Fibroblast of lung (primary cell): ENCODE measurements around the gene CLIP4. TPM values are rescaled to one million over a fixed set of nuclear protein-coding genes. Genes with fewer than 3 reads are reported as not detected.

Experiments
- DNase-seq, 2 donors: peaks; one replicate each; pipeline versions ENCODE4 v3.0.0 to v3.0.0-alpha.2; 2010; ENCODE audit warnings: low read depth in 2 of 2
- H2AFZ ChIP-seq: 2 replicates; pipeline ENCODE4 v1.5.1; 2012; ENCODE audit warnings: low read length, control low read depth, inconsistent platforms
- H3K27ac ChIP-seq: 2 replicates; pipeline ENCODE4 v1.5.1; 2011; ENCODE audit warnings: low read length, control low read depth; ENCODE audit not compliant: insufficient read depth
- H3K27me3 ChIP-seq: 2 replicates; pipeline ENCODE4 v1.5.1; 2011; ENCODE audit warnings: mild to moderate bottlenecking, low read length; ENCODE audit not compliant: control insufficient read depth, insufficient read depth
- H3K36me3 ChIP-seq: 2 replicates; pipeline ENCODE4 v1.5.1; 2011; ENCODE audit warnings: low read length; ENCODE audit not compliant: control insufficient read depth, insufficient read depth
- H3K4me1 ChIP-seq: 2 replicates; pipeline ENCODE4 v1.5.1; 2011; ENCODE audit warnings: low read length; ENCODE audit not compliant: control insufficient read depth, insufficient read depth; ENCODE audit errors: extremely low read depth
- H3K4me2 ChIP-seq: 2 replicates; pipeline ENCODE4 v1.5.1; 2011; ENCODE audit warnings: low read length, control low read depth; ENCODE audit not compliant: insufficient read depth; ENCODE audit errors: extremely low read depth
- H3K4me3 ChIP-seq, 4 experiments: fragments of 200-600 bp in 1 of 4; sonication (generic) in 1 of 4; replicated peaks in 1 of 4; 2 replicates each; pipeline ENCODE4 v1.5.1; 2011 to 2016; ENCODE audit warnings: low read length in 4 of 4, low read depth in 3 of 4, mild to moderate bottlenecking in 3 of 4, control low read depth in 2 of 4, inconsistent platforms in 1 of 4, mixed read lengths in 1 of 4; ENCODE audit not compliant: insufficient read depth in 1 of 4; ENCODE audit errors: control extremely low read depth in 1 of 4
- H3K79me2 ChIP-seq: 2 replicates; pipeline ENCODE4 v1.5.1; 2012; ENCODE audit warnings: mild to moderate bottlenecking, low read length, inconsistent platforms; ENCODE audit not compliant: control insufficient read depth, insufficient read depth
- H3K9ac ChIP-seq: 2 replicates; pipeline ENCODE4 v1.5.1; 2011; ENCODE audit warnings: mild to moderate bottlenecking, low read length, control low read depth; ENCODE audit not compliant: insufficient read depth
- H3K9me3 ChIP-seq: 2 replicates; pipeline ENCODE4 v1.5.1; 2012; ENCODE audit warnings: low read depth, low read length; ENCODE audit not compliant: control insufficient read depth, insufficient read depth
- H4K20me1 ChIP-seq: 2 replicates; pipeline ENCODE4 v1.5.1; 2011; ENCODE audit warnings: low read length; ENCODE audit not compliant: control insufficient read depth, insufficient read depth; ENCODE audit errors: extremely low read depth
- EZH2 ChIP-seq: IDR thresholded peaks from 2 replicates; pipeline ENCODE4 v1.5.1; 2012; ENCODE audit warnings: low read length, control low read depth, mild to moderate bottlenecking; ENCODE audit errors: missing control alignments
- polyA plus RNA-seq, 2 donors: library from polyadenylated mRNA; depleted of rRNA in 1 of 2; stranded (reverse) in 1 of 2; unstranded in 1 of 2; fragments of >200 nt; gene quantifications; 2 replicates each; pipeline ENCODE4 v1.2.1, GENCODE V29; 2011 to 2012; ENCODE audit warnings: missing spikeins in 1 of 2
- total RNA-seq: library from RNA; depleted of rRNA; stranded (reverse); fragments of >200 nt; gene quantifications from 2 replicates; pipeline ENCODE4 v1.2.1, GENCODE V29; 2014
- TF ChIP-seq, protein P1 (sequence below), 2 donors: IDR thresholded peaks in 1 of 2; conservative IDR thresholded peaks in 1 of 2; 1 replicate in 1 of 2; 2 replicates in 1 of 2; pipeline ENCODE4 v1.5.1; 2011 to 2012; ENCODE audit warnings: low read length in 2 of 2, control low read depth in 1 of 2, inconsistent platforms in 1 of 2, low read depth in 1 of 2, mild to moderate bottlenecking in 1 of 2

The CLIP4 gene
- total and polyA plus RNA-seq, 2 donors (not counting 1 experiment from before 2014, with no cell fraction given) = 39.9 to 127 TPM

- Histone ChIP-seq H3K79me2 (no peaks in the 10 kb centered on the region), H3K36me3 (peaks cover 2% of the 10 kb centered on the region), H3K27me3 (no peaks in the 10 kb centered on the region), H4K20me1 (no peaks in the 10 kb centered on the region), H3K9me3 (no peaks in the 10 kb centered on the region), H3K27ac (no peak overlapping the region), H2AFZ (no peak overlapping the region), H3K4me1 (no peaks in the 10 kb centered on the region), H3K4me3 (no peak overlapping the region), H3K9ac (no peak overlapping the region), H3K4me2 (no peak overlapping the region)
- no peak for DNase-seq
- no peak for TF ChIP-seq EZH2
- TF ChIP-seq, protein P1, sequence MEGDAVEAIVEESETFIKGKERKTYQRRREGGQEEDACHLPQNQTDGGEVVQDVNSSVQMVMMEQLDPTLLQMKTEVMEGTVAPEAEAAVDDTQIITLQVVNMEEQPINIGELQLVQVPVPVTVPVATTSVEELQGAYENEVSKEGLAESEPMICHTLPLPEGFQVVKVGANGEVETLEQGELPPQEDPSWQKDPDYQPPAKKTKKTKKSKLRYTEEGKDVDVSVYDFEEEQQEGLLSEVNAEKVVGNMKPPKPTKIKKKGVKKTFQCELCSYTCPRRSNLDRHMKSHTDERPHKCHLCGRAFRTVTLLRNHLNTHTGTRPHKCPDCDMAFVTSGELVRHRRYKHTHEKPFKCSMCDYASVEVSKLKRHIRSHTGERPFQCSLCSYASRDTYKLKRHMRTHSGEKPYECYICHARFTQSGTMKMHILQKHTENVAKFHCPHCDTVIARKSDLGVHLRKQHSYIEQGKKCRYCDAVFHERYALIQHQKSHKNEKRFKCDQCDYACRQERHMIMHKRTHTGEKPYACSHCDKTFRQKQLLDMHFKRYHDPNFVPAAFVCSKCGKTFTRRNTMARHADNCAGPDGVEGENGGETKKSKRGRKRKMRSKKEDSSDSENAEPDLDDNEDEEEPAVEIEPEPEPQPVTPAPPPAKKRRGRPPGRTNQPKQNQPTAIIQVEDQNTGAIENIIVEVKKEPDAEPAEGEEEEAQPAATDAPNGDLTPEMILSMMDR (conservative IDR thresholded peaks at IDR 0.05 in 1 of 2, IDR thresholded peaks at IDR 0.05 in 1 of 2; ENCODE audit: low read depth in 1 of 2, low read length in 2 of 2) = no peak
Observed at GRCh38 chr2:29186817-29187216, 71.6 kb downstream of the CLIP4 start.

- DNase-seq = peak; percentile 22 to 73
- Histone ChIP-seq H3K4me2 (no peak overlapping the region), H3K4me1 (no peaks in the 10 kb centered on the region), H3K27me3 (no peaks in the 10 kb centered on the region), H4K20me1 (no peaks in the 10 kb centered on the region), H3K9ac (no peak overlapping the region), H3K4me3 (no peak overlapping the region), H3K79me2 (no peaks in the 10 kb centered on the region), H3K36me3 (no peaks in the 10 kb centered on the region), H2AFZ (no peak overlapping the region), H3K9me3 (no peaks in the 10 kb centered on the region), H3K27ac (no peak overlapping the region)
- no peak for TF ChIP-seq EZH2
- TF ChIP-seq, protein P1 (conservative IDR thresholded peaks at IDR 0.05 in 1 of 2, IDR thresholded peaks at IDR 0.05 in 1 of 2; ENCODE audit: low read depth in 1 of 2, low read length in 2 of 2) = no peak
Observed at GRCh38 chr2:29187926-29188325, 72.7 kb downstream of the CLIP4 start.

GRCh38 chr2:29189052-29189451 lies 73.8 kb downstream of the CLIP4 start:
- no peaks in the 10 kb centered on the region for H3K27me3 ChIP-seq
- no peak for TF ChIP-seq EZH2
- TF ChIP-seq, protein P1 (conservative IDR thresholded peaks at IDR 0.05 in 1 of 2, IDR thresholded peaks at IDR 0.05 in 1 of 2; ENCODE audit: low read depth in 1 of 2, low read length in 2 of 2) = no peak
- H3K9ac ChIP-seq = no peak overlapping the region
- H3K36me3 ChIP-seq = no peaks in the 10 kb centered on the region
- H3K4me1 ChIP-seq = no peaks in the 10 kb centered on the region
- no peaks in the 10 kb centered on the region for H3K9me3 ChIP-seq
- no peaks in the 10 kb centered on the region for H4K20me1 ChIP-seq
- H3K4me2 ChIP-seq = no peak overlapping the region
- H3K4me3 ChIP-seq = no peak overlapping the region
- DNase-seq = peak in 1 of 2 donors; percentile 27
- no peak overlapping the region for H3K27ac ChIP-seq
- H3K79me2 ChIP-seq = no peaks in the 10 kb centered on the region
- H2AFZ ChIP-seq = no peak overlapping the region
